ENCODE measurements around the gene TKFC.

TKFC gene

DNA sequence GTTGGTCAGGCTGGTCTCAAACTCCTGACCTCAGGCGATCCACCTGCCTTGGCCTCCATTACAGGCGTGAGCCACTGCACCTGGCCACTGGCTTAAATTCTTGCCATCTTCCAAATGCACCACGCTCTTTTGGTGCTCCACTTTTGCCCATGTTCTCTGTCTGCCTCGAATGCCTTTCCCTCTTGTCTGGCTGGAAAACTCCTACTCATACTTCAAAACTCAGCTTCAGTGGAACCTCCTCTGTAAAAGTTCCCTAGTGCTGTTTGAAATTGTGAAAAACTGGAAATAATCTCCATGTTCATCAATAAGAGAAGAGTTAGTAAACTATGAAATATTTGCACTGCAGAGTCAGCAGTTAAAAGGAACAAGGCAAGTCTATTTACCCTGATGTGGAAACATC lies 49.4 kb upstream of the TKFC start:
- no peak for TF ChIP-seq FEZF1 (tag by site-specific recombination; IDR thresholded peaks at IDR 0.05)
- TF ChIP-seq ZNF560 (tag by site-specific recombination; IDR thresholded peaks at IDR 0.05; ENCODE audit: borderline replicate concordance) = no peak
- peak; percentile 82 for TF ChIP-seq ZFP3 (tag by site-specific recombination; IDR thresholded peaks at IDR 0.05; ENCODE audit: low read depth)
- no peak for TF ChIP-seq ZFP41 (tag by site-specific recombination; IDR thresholded peaks at IDR 0.05; ENCODE audit: borderline replicate concordance)
- TF ChIP-seq ZNF19 (tag by site-specific recombination; IDR thresholded peaks at IDR 0.05; ENCODE audit: low read depth) = no peak
- no peak for TF ChIP-seq ZNF146 (tag by site-specific recombination; IDR thresholded peaks at IDR 0.05)
- Histone ChIP-seq H3K4me3 (ENCODE audit: low read depth, low read length) (no peak overlapping the region), H3K27ac (ENCODE audit: extremely low read depth, low read depth, low read length) (no peak overlapping the region), H3K9me3 (ENCODE audit: control insufficient read depth, insufficient read depth, low read depth, low read length) (no peaks in the 10 kb centered on the region), H3K4me1 (ENCODE audit: control insufficient read depth, insufficient read depth, low read length) (no peaks in the 10 kb centered on the region), H3K36me3 (ENCODE audit: control insufficient read depth in 2 of 2, insufficient read depth in 1 of 2, low read length in 2 of 2) (peaks cover 0 to 43% of the 10 kb centered on the region in 2 experiments; a peak in 1 of 3 replicates)
- POLR2A ChIA-PET = interaction anchor here (0.5 kb wide), 1 partner anchor 9 kb away, joined by 3 read pairs; no protein-coding TSS in a partner anchor
- CTCF ChIA-PET = interaction anchor here (0.8 kb wide), 1 partner anchor 1026 kb away, joined by 3 read pairs; no protein-coding TSS in a partner anchor

DNA sequence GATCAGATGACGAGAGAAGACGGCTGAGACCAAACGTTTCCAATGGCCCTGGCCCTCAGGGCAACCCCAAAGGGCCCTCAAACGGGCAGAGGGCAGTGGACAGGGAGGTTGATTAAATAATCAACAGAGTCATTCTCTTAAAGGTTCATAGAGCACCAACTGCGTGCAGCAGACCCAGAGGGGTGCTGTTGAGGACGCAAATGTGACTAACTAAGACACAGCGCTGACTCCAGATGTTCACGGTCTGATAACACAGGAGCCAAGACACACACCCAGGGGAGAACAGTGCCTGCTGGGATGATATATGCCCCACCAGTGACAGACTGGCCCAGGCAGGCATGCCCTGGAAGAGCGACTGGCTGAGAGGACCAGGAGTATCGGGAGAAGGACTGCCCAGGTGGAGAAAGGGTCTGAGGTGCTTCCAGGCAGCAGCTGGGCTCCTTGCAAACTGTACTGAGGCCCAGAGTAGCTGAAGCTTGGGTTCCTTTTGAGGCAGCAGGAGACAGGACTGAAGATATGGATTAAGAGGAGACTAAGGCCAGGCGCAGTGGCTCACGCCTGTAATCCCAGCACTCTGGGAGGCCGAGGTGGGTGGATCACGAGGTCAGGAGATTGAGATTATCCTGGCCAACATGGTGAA lies 45.6 kb upstream of the TKFC start:
- POLR2A ChIA-PET = no interaction called here
- Histone ChIP-seq H3K9me3 (ENCODE audit: control insufficient read depth, insufficient read depth, low read depth, low read length) (no peaks in the 10 kb centered on the region), H3K27ac (ENCODE audit: extremely low read depth, low read depth, low read length) (no peak overlapping the region), H3K4me1 (ENCODE audit: control insufficient read depth, insufficient read depth, low read length) (no peaks in the 10 kb centered on the region), H3K4me3 (ENCODE audit: low read depth, low read length) (no peak overlapping the region), H3K36me3 (ENCODE audit: control insufficient read depth in 2 of 2, insufficient read depth in 1 of 2, low read length in 2 of 2) (peaks cover 0 to 25% of the 10 kb centered on the region in 2 experiments; a peak in 1 of 3 replicates)
- TF ChIP-seq ZNF175 (tag by site-specific recombination; IDR thresholded peaks at IDR 0.05) (no peak), BCL11A (tag by site-specific recombination; IDR thresholded peaks at IDR 0.05; ENCODE audit: low read depth) (no peak), ZNF202 (tag by site-specific recombination; IDR thresholded peaks at IDR 0.05; ENCODE audit: borderline replicate concordance) (no peak), ZNF292 (tag by site-specific recombination; IDR thresholded peaks at IDR 0.05; ENCODE audit: borderline replicate concordance, low read depth) (no peak), ZNF324 (tag by site-specific recombination; IDR thresholded peaks at IDR 0.05) (no peak), ZNF184 (tag by site-specific recombination; IDR thresholded peaks at IDR 0.05) (no peak), TRIM28 (IDR thresholded peaks at IDR 0.05; ENCODE audit: borderline replicate concordance, low read length) (no peak), ZNF776 (tag by site-specific recombination; IDR thresholded peaks at IDR 0.05; ENCODE audit: borderline replicate concordance) (no peak), BCL11B (tag by site-specific recombination; IDR thresholded peaks at IDR 0.05; ENCODE audit: low read depth) (no peak), ZNF423 (tag by site-specific recombination; IDR thresholded peaks at IDR 0.05) (no peak), ZNF248 (tag by site-specific recombination; IDR thresholded peaks at IDR 0.05) (no peak), ZNF2 (tag by site-specific recombination; IDR thresholded peaks at IDR 0.05) (no peak), KLF7 (tag by site-specific recombination; IDR thresholded peaks at IDR 0.05; ENCODE audit: borderline replicate concordance) (no peak), ZFP3 (tag by site-specific recombination; IDR thresholded peaks at IDR 0.05; ENCODE audit: low read depth) (no peak), ZNF830 (tag by site-specific recombination; IDR thresholded peaks at IDR 0.05; ENCODE audit: low read depth) (no peak)
- TF ChIP-seq, protein P1, sequence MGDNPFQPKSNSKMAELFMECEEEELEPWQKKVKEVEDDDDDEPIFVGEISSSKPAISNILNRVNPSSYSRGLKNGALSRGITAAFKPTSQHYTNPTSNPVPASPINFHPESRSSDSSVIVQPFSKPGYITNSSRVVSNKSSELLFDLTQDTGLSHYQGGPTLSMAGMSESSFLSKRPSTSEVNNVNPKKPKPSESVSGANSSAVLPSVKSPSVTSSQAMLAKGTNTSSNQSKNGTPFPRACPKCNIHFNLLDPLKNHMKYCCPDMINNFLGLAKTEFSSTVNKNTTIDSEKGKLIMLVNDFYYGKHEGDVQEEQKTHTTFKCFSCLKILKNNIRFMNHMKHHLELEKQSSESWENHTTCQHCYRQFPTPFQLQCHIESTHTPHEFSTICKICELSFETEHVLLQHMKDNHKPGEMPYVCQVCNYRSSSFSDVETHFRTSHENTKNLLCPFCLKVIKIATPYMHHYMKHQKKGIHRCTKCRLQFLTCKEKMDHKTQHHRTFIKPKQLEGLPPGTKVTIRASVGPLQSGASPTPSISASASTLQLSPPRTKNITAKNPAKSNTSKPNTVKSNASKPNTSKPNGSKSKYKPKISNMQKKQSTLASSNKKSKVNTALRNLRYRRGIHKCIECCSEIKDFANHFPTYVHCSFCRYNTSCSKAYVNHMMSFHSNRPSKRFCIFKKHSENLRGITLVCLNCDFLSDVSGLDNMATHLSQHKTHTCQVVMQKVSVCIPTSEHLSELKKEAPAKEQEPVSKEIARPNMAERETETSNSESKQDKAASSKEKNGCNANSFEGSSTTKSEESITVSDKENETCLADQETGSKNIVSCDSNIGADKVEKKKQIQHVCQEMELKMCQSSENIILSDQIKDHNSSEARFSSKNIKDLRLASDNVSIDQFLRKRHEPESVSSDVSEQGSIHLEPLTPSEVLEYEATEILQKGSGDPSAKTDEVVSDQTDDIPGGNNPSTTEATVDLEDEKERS (tag by site-specific recombination; IDR thresholded peaks at IDR 0.05) = no peak
- TF ChIP-seq, protein P2, sequence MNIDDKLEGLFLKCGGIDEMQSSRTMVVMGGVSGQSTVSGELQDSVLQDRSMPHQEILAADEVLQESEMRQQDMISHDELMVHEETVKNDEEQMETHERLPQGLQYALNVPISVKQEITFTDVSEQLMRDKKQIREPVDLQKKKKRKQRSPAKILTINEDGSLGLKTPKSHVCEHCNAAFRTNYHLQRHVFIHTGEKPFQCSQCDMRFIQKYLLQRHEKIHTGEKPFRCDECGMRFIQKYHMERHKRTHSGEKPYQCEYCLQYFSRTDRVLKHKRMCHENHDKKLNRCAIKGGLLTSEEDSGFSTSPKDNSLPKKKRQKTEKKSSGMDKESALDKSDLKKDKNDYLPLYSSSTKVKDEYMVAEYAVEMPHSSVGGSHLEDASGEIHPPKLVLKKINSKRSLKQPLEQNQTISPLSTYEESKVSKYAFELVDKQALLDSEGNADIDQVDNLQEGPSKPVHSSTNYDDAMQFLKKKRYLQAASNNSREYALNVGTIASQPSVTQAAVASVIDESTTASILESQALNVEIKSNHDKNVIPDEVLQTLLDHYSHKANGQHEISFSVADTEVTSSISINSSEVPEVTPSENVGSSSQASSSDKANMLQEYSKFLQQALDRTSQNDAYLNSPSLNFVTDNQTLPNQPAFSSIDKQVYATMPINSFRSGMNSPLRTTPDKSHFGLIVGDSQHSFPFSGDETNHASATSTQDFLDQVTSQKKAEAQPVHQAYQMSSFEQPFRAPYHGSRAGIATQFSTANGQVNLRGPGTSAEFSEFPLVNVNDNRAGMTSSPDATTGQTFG (tag by site-specific recombination; IDR thresholded peaks at IDR 0.05; ENCODE audit: borderline replicate concordance) = no peak
- TF ChIP-seq, protein P3, sequence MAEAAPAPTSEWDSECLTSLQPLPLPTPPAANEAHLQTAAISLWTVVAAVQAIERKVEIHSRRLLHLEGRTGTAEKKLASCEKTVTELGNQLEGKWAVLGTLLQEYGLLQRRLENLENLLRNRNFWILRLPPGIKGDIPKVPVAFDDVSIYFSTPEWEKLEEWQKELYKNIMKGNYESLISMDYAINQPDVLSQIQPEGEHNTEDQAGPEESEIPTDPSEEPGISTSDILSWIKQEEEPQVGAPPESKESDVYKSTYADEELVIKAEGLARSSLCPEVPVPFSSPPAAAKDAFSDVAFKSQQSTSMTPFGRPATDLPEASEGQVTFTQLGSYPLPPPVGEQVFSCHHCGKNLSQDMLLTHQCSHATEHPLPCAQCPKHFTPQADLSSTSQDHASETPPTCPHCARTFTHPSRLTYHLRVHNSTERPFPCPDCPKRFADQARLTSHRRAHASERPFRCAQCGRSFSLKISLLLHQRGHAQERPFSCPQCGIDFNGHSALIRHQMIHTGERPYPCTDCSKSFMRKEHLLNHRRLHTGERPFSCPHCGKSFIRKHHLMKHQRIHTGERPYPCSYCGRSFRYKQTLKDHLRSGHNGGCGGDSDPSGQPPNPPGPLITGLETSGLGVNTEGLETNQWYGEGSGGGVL (tag by site-specific recombination; IDR thresholded peaks at IDR 0.05) = no peak
- CTCF ChIA-PET = no interaction called here

All from HEK293 (cell line).